K562 (cell line): ENCODE measurements around the gene ARHGAP25. TPM values are rescaled to one million over a fixed set of nuclear protein-coding genes. Genes with fewer than 3 reads are reported as not detected.

Source experiments
- ATAC-seq: fragments of 200-7000 bp; cut with Tn5 transposase; 3 replicates; pipeline ENCODE4 v1.9.1; 2020; ENCODE audit warnings: moderate library complexity
- BruUV-seq: library from RNA; stranded (reverse); fragments of 400-500 nt; replicated peaks from 2 replicates; lab custom pipeline; 2021; lab: Mats Ljungman, UMichigan
- CTCF ChIA-PET: fragments of 300-600 bp; formaldehyde crosslinking; extraction: SDS; loops from one replicate; lab custom pipeline; 2021; ENCODE audit warnings: low intra/inter-chr PET ratio; lab: Yijun Ruan, JAX
- POLR2A ChIA-PET: fragments of 300-600, 350-650 bp; sonication (Branson Sonifier 250); formaldehyde crosslinking; extraction: SDS; loops from one replicate; lab custom pipeline; 2021; ENCODE audit warnings: antibody characterized with exemption, inconsistent platforms; lab: Yijun Ruan, JAX
- DNase-seq, 4 experiments: peaks; one replicate each; pipeline versions ENCODE4 v3.0.0 to v3.0.0-alpha.2; 2011 to 2018; ENCODE audit warnings: low spot score in 3 of 4, mixed read lengths in 3 of 4; ENCODE audit errors: extremely low read depth in 1 of 4
- FAIRE-seq: peaks from 2 replicates; lab custom pipeline; 2011; peaks lifted over from hg19 to GRCh38; lab: Jason Lieb, UNC
- H2AFZ ChIP-seq: 2 replicates; pipeline ENCODE4 v1.6.0; 2011; ENCODE audit warnings: low read depth, low read length, control low read depth, inconsistent platforms
- H3K27ac ChIP-seq: fragments of 200-600 bp; 3 replicates; pipeline ENCODE4 v1.8.0; 2011; ENCODE audit warnings: low read depth, mild to moderate bottlenecking, control low read depth, inconsistent platforms, low read length, moderate library complexity, mixed read lengths; ENCODE audit errors: extremely low read depth
- H3K27me3 ChIP-seq, 2 experiments: fragments of 300-600 bp in 1 of 2; 2 replicates in 1 of 2; 3 replicates in 1 of 2; pipeline versions ENCODE4 v1.6.0 to v1.8.0; 2011; ENCODE audit warnings: inconsistent platforms in 2 of 2, low read length in 2 of 2, mild to moderate bottlenecking in 1 of 2, mixed read lengths in 1 of 2, moderate library complexity in 1 of 2; ENCODE audit not compliant: control insufficient read depth in 2 of 2, insufficient read depth in 2 of 2
- H3K36me3 ChIP-seq: fragments of 300-600 bp; 3 replicates; pipeline ENCODE4 v1.8.0; 2011; ENCODE audit warnings: mild to moderate bottlenecking, low read length, inconsistent platforms; ENCODE audit not compliant: control insufficient read depth, insufficient read depth
- H3K4me1 ChIP-seq, 2 experiments: fragments of 200-600 bp in 1 of 2; replicated peaks in 1 of 2; 2 replicates in 1 of 2; 3 replicates in 1 of 2; pipeline versions ENCODE4 v1.5.1 to v1.8.0; 2011; ENCODE audit warnings: inconsistent platforms in 2 of 2, low read length in 2 of 2, mild to moderate bottlenecking in 1 of 2, mixed read lengths in 1 of 2, moderate library complexity in 1 of 2; ENCODE audit not compliant: control insufficient read depth in 2 of 2, insufficient read depth in 2 of 2
- H3K4me2 ChIP-seq: 2 replicates; pipeline ENCODE4 v1.6.1; 2011; ENCODE audit warnings: low read length, control low read depth, inconsistent platforms, mixed read lengths; ENCODE audit not compliant: insufficient read depth
- H3K4me3 ChIP-seq: fragments of 200-600 bp; sonication (generic), shearing (Covaris generic); 2 replicates; pipeline ENCODE4 v1.5.1; 2016; ENCODE audit warnings: control low read depth, inconsistent platforms
- H3K79me2 ChIP-seq: fragments of 200-600 bp; 3 replicates; pipeline ENCODE4 v1.8.0; 2011; ENCODE audit warnings: low read length, inconsistent platforms; ENCODE audit not compliant: control insufficient read depth, insufficient read depth
- H3K9ac ChIP-seq, 2 experiments: 2 replicates each; pipeline versions ENCODE4 v1.6.0 to v1.6.1; 2011; ENCODE audit warnings: low read depth in 2 of 2, low read length in 2 of 2, control low read depth in 1 of 2, inconsistent platforms in 1 of 2, mild to moderate bottlenecking in 1 of 2, mixed read lengths in 1 of 2; ENCODE audit not compliant: insufficient read depth in 1 of 2
- H3K9me1 ChIP-seq: one replicate; pipeline ENCODE4 v1.6.0; 2011; ENCODE audit warnings: inconsistent platforms, mild to moderate bottlenecking, low read length, moderate library complexity; ENCODE audit not compliant: control insufficient read depth, insufficient read depth
- H3K9me3 ChIP-seq: replicated peaks from 2 replicates; pipeline ENCODE4 v1.5.1; 2011; ENCODE audit warnings: low read depth, low read length, inconsistent platforms; ENCODE audit not compliant: control insufficient read depth, insufficient read depth
- H4K20me1 ChIP-seq: replicated peaks from 2 replicates; pipeline ENCODE4 v1.6.1; 2011; ENCODE audit warnings: low read length, inconsistent platforms, mixed read lengths; ENCODE audit not compliant: control insufficient read depth, insufficient read depth
- CSDE1 ChIP-seq, 2 experiments: fragments of 450-650 bp; IDR thresholded peaks; 2 replicates each; pipeline ENCODE4 v1.6.1; 2016; ENCODE audit warnings: mild to moderate bottlenecking in 1 of 2
- DEAF1 ChIP-seq: fragments of 450-650 bp; formaldehyde crosslinking; IDR thresholded peaks from 2 replicates; pipeline ENCODE4 v1.4.0; 2020; ENCODE audit warnings: mild to moderate bottlenecking, moderate library complexity
- ERF ChIP-seq: fragments of 450-650 bp; formaldehyde crosslinking; IDR thresholded peaks from 2 replicates; pipeline ENCODE4 v1.4.0; 2020; ENCODE audit warnings: mild to moderate bottlenecking, mixed read lengths
- ETS2 ChIP-seq: IDR thresholded peaks from 2 replicates; pipeline ENCODE4 v1.6.1; 2016; ENCODE audit warnings: borderline replicate concordance, missing genetic modification characterization, mild to moderate bottlenecking, moderate library complexity, missing compliant biosample characterization; ENCODE audit not compliant: poor library complexity, severe bottlenecking
- GABPA ChIP-seq: fragments of 200-800 bp; sonication (Bioruptor generic); conservative IDR thresholded peaks from 2 replicates; pipeline ENCODE4 v1.6.1; 2016; ENCODE audit warnings: low read depth, missing genetic modification characterization, missing compliant biosample characterization
- GTF2E2 ChIP-seq: fragments of 200-800 bp; sonication (Bioruptor generic); IDR thresholded peaks from 2 replicates; pipeline ENCODE4 v1.6.1; 2016; ENCODE audit warnings: missing genetic modification characterization, missing compliant biosample characterization
- RAD21 ChIP-seq, 2 experiments: fragments of 250-450 bp in 1 of 2; fragments of 450-650 bp in 1 of 2; sonication (Bioruptor Pico) in 1 of 2; formaldehyde crosslinking in 1 of 2; IDR thresholded peaks in 1 of 2; conservative IDR thresholded peaks in 1 of 2; 2 replicates each; pipeline versions ENCODE4 v1.4.0 to v1.8.0; 2020 to 2022; ENCODE audit warnings: mild to moderate bottlenecking in 2 of 2, moderate library complexity in 1 of 2
- ZFP36 ChIP-seq: fragments of 150-350 bp; IDR thresholded peaks from 2 replicates; pipeline ENCODE4 v1.6.1; 2018; ENCODE audit warnings: low read length, low read depth; ENCODE audit not compliant: partially characterized antibody
- ZFX ChIP-seq: sonication (generic); formaldehyde crosslinking; IDR thresholded peaks from 2 replicates; pipeline ENCODE4 v1.8.0; 2022; ENCODE audit warnings: mild to moderate bottlenecking, missing genetic modification reagents, moderate library complexity
- ZNF76 ChIP-seq: fragments of 250-450 bp; sonication (Bioruptor Pico); IDR thresholded peaks from 2 replicates; pipeline ENCODE4 v1.4.0; 2020; ENCODE audit warnings: mild to moderate bottlenecking, moderate library complexity, borderline replicate concordance
- WGBS: fragments of 100-300 bp; shearing (Covaris generic); methylation state at CpG from one replicate; pipeline ENCODE4 v1.1.6; 2016; ENCODE audit warnings: low coverage, mixed read lengths; ENCODE audit not compliant: insufficient coverage; ENCODE audit errors: missing lambda C conversion rate; 5-methylcytosine and 5-hydroxymethylcytosine counted together
- in situ Hi-C: fragments of 300-500 bp; cut with MboI; formaldehyde crosslinking; loops from 4 replicates; pipeline ENCODE4 v1.15.0; 2018; ENCODE audit warnings: inconsistent platforms, mixed read lengths
- intact Hi-C: fragments of 100-400 bp; cut with micrococcal nuclease; formaldehyde crosslinking; loops from 2 replicates; pipeline ENCODE4 v1.14.2; 2022
- polyA plus RNA-seq, 8 experiments: library from polyadenylated mRNA; depleted of rRNA in 4 of 8; stranded (reverse) in 5 of 8; unstranded in 3 of 8; fragments of >200 nt; fragmentation: Nextera tagmentation in 2 of 8; fragmentation: Illumina TruSeq in 1 of 8; extraction: Ambion mirVana in 2 of 8; extraction: Trizol in 1 of 8; gene quantifications; 2 replicates each; pipeline versions ENCODE4 v1.2.1 to v1.2.3, GENCODE V29; 2011 to 2014; ENCODE audit warnings: inconsistent platforms in 1 of 8, missing spikeins in 1 of 8
- total RNA-seq, 7 experiments: library from RNA; depleted of rRNA in 6 of 7; stranded (reverse); fragments of >200 nt in 6 of 7; fragmentation: Illumina TruSeq in 2 of 7; extraction: Trizol in 2 of 7; gene quantifications; 2 replicates each; pipeline versions ENCODE4 v1.2.1 to v1.2.3, GENCODE V29; 2011 to 2021; ENCODE audit warnings: low replicate concordance in 1 of 7
- TF ChIP-seq, protein P1 (sequence below): IDR thresholded peaks from 2 replicates; pipeline ENCODE4 v1.6.1; 2011; ENCODE audit warnings: borderline replicate concordance, low read depth, mild to moderate bottlenecking, moderate library complexity, low read length; ENCODE audit not compliant: insufficient read depth, poor library complexity, severe bottlenecking

The ARHGAP25 gene
- total and polyA plus RNA-seq, 9 of the 15 experiments (the other 6 are each of a cell fraction or from before 2014, with no cell fraction given): 4.9 to 14.8 (median 10.7) TPM

DNA sequence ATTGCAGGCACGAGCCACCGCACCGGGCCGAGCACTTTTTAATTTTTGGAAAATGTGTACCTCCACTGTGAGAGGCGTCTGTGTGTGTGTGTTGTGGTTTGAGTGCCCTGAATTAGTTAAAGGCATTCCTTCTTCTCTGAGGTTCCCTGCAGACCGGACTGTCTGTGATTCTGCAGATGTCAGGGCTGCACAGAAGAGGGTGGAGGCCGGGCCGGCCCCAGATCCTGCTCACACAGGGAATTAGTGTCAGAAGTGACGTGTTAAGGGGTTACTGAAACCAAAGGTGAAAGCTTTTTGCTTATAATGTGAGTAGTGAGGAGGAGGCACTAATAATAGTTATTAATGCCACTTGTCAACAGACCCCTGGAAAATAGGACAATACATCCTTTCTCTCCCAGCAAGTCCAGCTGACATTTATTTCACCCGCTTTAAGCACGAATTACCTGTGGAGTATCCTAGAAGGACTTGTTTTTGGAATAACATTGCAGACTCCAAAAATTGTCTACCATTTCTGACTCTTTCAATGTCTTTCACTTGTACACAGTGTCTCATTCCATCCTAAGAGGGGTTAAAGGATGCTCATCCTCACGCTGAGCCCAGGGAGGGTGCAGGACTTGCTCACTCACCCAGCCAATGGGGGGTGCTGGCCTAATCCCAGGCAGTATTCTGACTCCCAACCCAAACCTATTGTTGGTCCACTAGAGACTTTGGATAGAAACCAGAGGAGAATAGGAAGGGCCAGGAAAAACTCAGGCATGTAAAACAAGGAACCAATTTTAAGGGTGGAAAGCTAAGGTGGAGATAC lies 16.2 kb downstream of the ARHGAP25 start (continued):
- TF ChIP-seq GABPA (tag) (no peak), ETS2 (tag) (no peak), ZNF76 (CRISPR knock-in tag) (no peak)

DNA sequence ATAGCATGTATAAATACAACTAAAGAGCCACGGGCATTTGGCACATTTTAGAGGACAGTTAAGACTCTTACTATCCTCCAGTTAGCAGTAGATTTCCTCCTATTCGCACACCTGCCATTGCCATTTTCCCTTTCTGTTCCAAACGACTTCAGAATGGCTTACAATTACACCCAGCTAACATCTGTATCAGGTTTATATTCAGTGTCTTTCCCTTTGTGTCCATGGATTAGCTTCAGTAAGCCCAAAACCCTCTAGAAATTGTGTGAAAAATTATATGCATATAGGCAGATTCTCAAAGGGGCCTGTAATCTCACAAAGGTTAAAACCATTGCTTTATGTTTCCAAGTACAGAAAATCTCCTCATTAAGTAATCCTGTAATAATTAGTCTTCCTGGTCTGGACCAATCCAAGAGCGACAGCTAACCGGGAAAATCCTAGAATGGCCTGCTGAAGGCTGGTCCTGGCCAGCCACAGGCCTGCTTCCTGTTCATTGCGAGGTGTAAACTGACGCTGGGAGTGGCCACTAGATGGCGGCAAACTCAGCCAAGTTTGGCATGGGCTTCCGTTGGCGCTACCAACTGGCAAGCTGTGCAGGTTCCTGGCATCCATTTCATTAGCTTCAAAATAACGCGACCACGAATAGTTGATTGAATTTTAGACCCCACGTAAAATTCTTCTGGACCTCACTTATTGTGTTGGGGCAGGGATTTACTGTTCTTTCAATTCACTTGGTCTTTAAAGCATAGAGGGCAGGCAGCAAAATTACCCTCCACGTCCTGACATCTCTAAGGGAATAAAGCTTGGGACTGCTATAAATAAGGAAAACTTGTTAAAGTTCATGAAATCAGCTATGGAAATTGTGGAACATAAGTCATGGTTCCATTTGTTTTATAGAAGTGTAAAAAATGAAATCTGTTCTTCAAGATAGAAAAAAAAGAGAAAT lies 17.1 kb downstream of the ARHGAP25 start:
- H3K36me3 ChIP-seq: no peaks in the 10 kb centered on the region
- TF ChIP-seq DEAF1 (peak; percentile 76), CSDE1 (IDR thresholded peaks at IDR 0.05) (no peak), ZFP36 (peak; percentile 37), ERF (no peak), ZFX (CRISPR knock-in tag) (peak; percentile 39; the same call in 1 of the 2 replicates), RAD21 (CRISPR knock-in tag; conservative IDR thresholded peaks at IDR 0.05 in 1 of 2, IDR thresholded peaks at IDR 0.05 in 1 of 2) (peak; percentile 91 to 95), GTF2E2 (tag) (peak; percentile 51; the same call in 1 of the 2 replicates)
- TF ChIP-seq, protein P1, sequence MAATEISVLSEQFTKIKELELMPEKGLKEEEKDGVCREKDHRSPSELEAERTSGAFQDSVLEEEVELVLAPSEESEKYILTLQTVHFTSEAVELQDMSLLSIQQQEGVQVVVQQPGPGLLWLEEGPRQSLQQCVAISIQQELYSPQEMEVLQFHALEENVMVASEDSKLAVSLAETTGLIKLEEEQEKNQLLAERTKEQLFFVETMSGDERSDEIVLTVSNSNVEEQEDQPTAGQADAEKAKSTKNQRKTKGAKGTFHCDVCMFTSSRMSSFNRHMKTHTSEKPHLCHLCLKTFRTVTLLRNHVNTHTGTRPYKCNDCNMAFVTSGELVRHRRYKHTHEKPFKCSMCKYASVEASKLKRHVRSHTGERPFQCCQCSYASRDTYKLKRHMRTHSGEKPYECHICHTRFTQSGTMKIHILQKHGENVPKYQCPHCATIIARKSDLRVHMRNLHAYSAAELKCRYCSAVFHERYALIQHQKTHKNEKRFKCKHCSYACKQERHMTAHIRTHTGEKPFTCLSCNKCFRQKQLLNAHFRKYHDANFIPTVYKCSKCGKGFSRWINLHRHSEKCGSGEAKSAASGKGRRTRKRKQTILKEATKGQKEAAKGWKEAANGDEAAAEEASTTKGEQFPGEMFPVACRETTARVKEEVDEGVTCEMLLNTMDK: peak; percentile 30

More for the DNA sequence above, 17.1 kb downstream of the ARHGAP25 start:
- no peaks in the 10 kb centered on the region for H3K27me3 ChIP-seq
- H3K4me1 ChIP-seq: peaks cover 0 to 12% of the 10 kb centered on the region in 2 experiments; a peak in 2 of 5 replicates
- in situ Hi-C loops (no loop called here), intact Hi-C loops (loop anchor here (1.0 to 2.0 kb wide), 4 partner anchors 25 to 174 kb away; no protein-coding TSS in a partner anchor)
- WGBS: 12% methylated on average over 15 of the region's 15 CpGs
- H4K20me1 ChIP-seq: no peaks in the 10 kb centered on the region
- H3K27ac ChIP-seq: no peak overlapping the region
- POLR2A ChIA-PET: interaction anchor here (0.6 to 1.0 kb wide), 4 partner anchors 10 to 815 kb away, joined by 3 read pairs; no protein-coding TSS in a partner anchor
- H3K9ac ChIP-seq: no peak overlapping the region
- no TSS peak for BruUV-seq
- FAIRE-seq: peak; percentile 89
- ATAC-seq: peak; percentile 98
- no peak overlapping the region for H3K4me3 ChIP-seq
- H2AFZ ChIP-seq: peak overlapping the region; percentile 75
- no peaks in the 10 kb centered on the region for H3K9me1 ChIP-seq
- H3K4me2 ChIP-seq: peak overlapping the region; percentile 39; the same call in 1 of the 2 replicates
- CTCF ChIA-PET: interaction anchor here (0.5 to 2.8 kb wide), 4 partner anchors 85 to 789 kb away, joined by 3 to 24 read pairs (median 7); no protein-coding TSS in a partner anchor
- DNase-seq: peak; percentile 76 to 87 (median 77)
- 0 out of 2 replicates have a peak, but pooled peaks cover 2% of the 10 kb centered on the region for H3K9me3 ChIP-seq
- H3K79me2 ChIP-seq: no peaks in the 10 kb centered on the region
